Mesenchymal stem cell (in vitro differentiated cells and primary cell): ENCODE results near the gene LIPE.
A peak's percentile ranks its signal among the peaks of the same experiment; 100 is the strongest.

Experiments used
- DNase-seq: peaks from one replicate; pipeline ENCODE4 v3.0.0-alpha.2; 2013
- H2AFZ ChIP-seq: one replicate; pipeline ENCODE4 v1.6.1; 2013; ENCODE audit warnings: low read depth, mild to moderate bottlenecking, control low read depth, inconsistent platforms, low read length, moderate library complexity
- H2AK5ac ChIP-seq: 2 replicates; pipeline ENCODE4 v1.6.1; 2013; ENCODE audit warnings: low read length, moderate library complexity, mild to moderate bottlenecking, inconsistent platforms; ENCODE audit not compliant: severe bottlenecking
- H2BK120ac ChIP-seq: one replicate; pipeline ENCODE4 v1.6.1; 2013; ENCODE audit warnings: low read depth, mild to moderate bottlenecking, inconsistent platforms, low read length, moderate library complexity
- H2BK12ac ChIP-seq, 2 experiments: one replicate each; pipeline ENCODE4 v1.6.1; 2013; ENCODE audit warnings: inconsistent platforms in 2 of 2, low read length in 2 of 2, mild to moderate bottlenecking in 2 of 2, moderate library complexity in 2 of 2, control low read depth in 1 of 2
- H2BK15ac ChIP-seq: one replicate; pipeline ENCODE4 v1.6.1; 2013; ENCODE audit warnings: mild to moderate bottlenecking, low read depth, inconsistent platforms; ENCODE audit not compliant: poor library complexity, severe bottlenecking
- H2BK5ac ChIP-seq: 2 replicates; pipeline ENCODE4 v1.6.1; 2013; ENCODE audit warnings: low read depth, mild to moderate bottlenecking, low read length, control low read depth, inconsistent platforms; ENCODE audit not compliant: poor library complexity, severe bottlenecking
- H3K14ac ChIP-seq, 2 experiments: one replicate each; pipeline ENCODE4 v1.6.1; 2013; ENCODE audit warnings: inconsistent platforms in 2 of 2, low read length in 2 of 2, control low read depth in 1 of 2, mild to moderate bottlenecking in 1 of 2, moderate library complexity in 1 of 2
- H3K18ac ChIP-seq, 2 experiments: one replicate each; pipeline ENCODE4 v1.6.1; 2013; ENCODE audit warnings: inconsistent platforms in 2 of 2, low read length in 2 of 2, control low read depth in 1 of 2, low read depth in 1 of 2, mild to moderate bottlenecking in 1 of 2
- H3K23ac ChIP-seq, 2 experiments: one replicate each; pipeline ENCODE4 v1.6.1; 2013; ENCODE audit warnings: inconsistent platforms in 2 of 2, low read length in 2 of 2, mild to moderate bottlenecking in 2 of 2, moderate library complexity in 2 of 2, control low read depth in 1 of 2
- H3K27ac ChIP-seq: 2 replicates; pipeline ENCODE4 v1.5.1; 2013; ENCODE audit warnings: mild to moderate bottlenecking, moderate library complexity, low read length, control low read depth, inconsistent platforms; ENCODE audit not compliant: poor library complexity, severe bottlenecking
- H3K27me3 ChIP-seq, 2 experiments: 2 replicates each; pipeline versions ENCODE4 v1.6.1 to v1.7.0; 2013; ENCODE audit warnings: low read length in 2 of 2, mild to moderate bottlenecking in 2 of 2, moderate library complexity in 2 of 2, control low read depth in 1 of 2, inconsistent platforms in 1 of 2; ENCODE audit not compliant: control insufficient read depth in 1 of 2, insufficient read depth in 1 of 2
- H3K36me3 ChIP-seq, 2 experiments: 2 replicates each; pipeline versions ENCODE4 v1.6.1 to v1.7.0; 2013; ENCODE audit warnings: low read length in 2 of 2, control low read depth in 1 of 2, inconsistent platforms in 1 of 2, low read depth in 1 of 2, mild to moderate bottlenecking in 1 of 2; ENCODE audit not compliant: insufficient read depth in 2 of 2, control insufficient read depth in 1 of 2
- H3K4ac ChIP-seq, 2 experiments: one replicate each; pipeline ENCODE4 v1.6.1; 2013; ENCODE audit warnings: inconsistent platforms in 2 of 2, low read length in 2 of 2, mild to moderate bottlenecking in 2 of 2, moderate library complexity in 2 of 2, control low read depth in 1 of 2, low read depth in 1 of 2
- H3K4me1 ChIP-seq: 2 replicates; pipeline ENCODE4 v1.6.1; 2013; ENCODE audit warnings: low read depth, low read length, control low read depth; ENCODE audit not compliant: control insufficient read depth, insufficient read depth
- H3K4me2 ChIP-seq: 2 replicates; pipeline ENCODE4 v1.6.1; 2013; ENCODE audit warnings: low read length, mild to moderate bottlenecking, inconsistent platforms; ENCODE audit not compliant: poor library complexity, severe bottlenecking
- H3K4me3 ChIP-seq, 2 experiments: 2 replicates each; pipeline versions ENCODE4 v1.5.1 to v1.7.0; 2013; ENCODE audit warnings: low read length in 2 of 2, mild to moderate bottlenecking in 2 of 2, control low read depth in 1 of 2, low read depth in 1 of 2; ENCODE audit not compliant: insufficient read depth in 1 of 2
- H3K79me1 ChIP-seq: replicated peaks from 2 replicates; pipeline ENCODE4 v1.6.1; 2013; ENCODE audit warnings: mild to moderate bottlenecking, control low read depth, low read length, inconsistent platforms; ENCODE audit not compliant: poor library complexity, severe bottlenecking
- H3K9ac ChIP-seq: 2 replicates; pipeline ENCODE4 v1.7.0; 2013; ENCODE audit warnings: mild to moderate bottlenecking, low read length, moderate library complexity
- H3K9me3 ChIP-seq: 2 replicates; pipeline ENCODE4 v1.7.0; 2013; ENCODE audit warnings: mild to moderate bottlenecking, low read length; ENCODE audit not compliant: control insufficient read depth
- H4K8ac ChIP-seq: one replicate; pipeline ENCODE4 v1.6.1; 2013; ENCODE audit warnings: inconsistent platforms, mild to moderate bottlenecking, low read length, moderate library complexity
- H4K91ac ChIP-seq: one replicate; pipeline ENCODE4 v1.6.1; 2013; ENCODE audit warnings: mild to moderate bottlenecking, low read length, inconsistent platforms
- WGBS: methylation state at CpG from one replicate; pipeline ENCODE4 v1.1.7; 2013; ENCODE audit warnings: mixed read lengths; 5-methylcytosine and 5-hydroxymethylcytosine counted together

Gene LIPE

DNA sequence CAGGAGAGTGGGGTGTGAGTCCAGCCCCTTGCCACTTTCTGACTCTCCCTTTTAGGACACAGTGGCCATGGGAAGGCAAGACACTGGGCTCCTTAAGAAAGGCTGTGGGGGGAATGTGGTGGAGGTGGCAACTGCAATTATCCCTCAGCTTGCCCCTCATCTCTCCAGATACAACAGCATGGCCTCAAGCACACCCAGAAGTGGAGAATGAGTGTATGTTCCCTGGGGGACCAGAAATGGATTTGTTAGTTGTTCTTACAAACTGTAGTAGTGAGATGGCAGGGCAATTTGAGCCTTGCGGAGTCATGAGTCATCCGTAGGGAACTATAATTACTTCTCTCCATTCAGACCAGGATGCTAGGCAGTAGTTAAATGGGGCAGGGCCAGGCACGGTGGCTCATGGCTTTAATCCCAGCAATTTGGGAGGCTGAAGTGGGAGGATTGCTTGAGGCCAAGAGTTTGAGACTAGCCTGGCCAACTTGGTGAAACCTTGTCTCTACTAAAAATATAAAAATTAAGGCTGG lies 41.1 kb upstream of the LIPE start:
- no peak overlapping the region for H3K14ac ChIP-seq
- H2BK15ac ChIP-seq = no peak overlapping the region
- peak; percentile 58 for DNase-seq
- no peak overlapping the region for H3K4me2 ChIP-seq
- no peak overlapping the region for H2BK5ac ChIP-seq
- no peak overlapping the region for H3K18ac ChIP-seq
- H3K79me1 ChIP-seq = no peaks in the 10 kb centered on the region
- H3K36me3 ChIP-seq = no peaks in the 10 kb centered on the region
- H3K27me3 ChIP-seq = peaks cover 13 to 62% of the 10 kb centered on the region in 2 experiments
- no peak overlapping the region for H2AK5ac ChIP-seq
- no peak overlapping the region for H3K27ac ChIP-seq
- no peak overlapping the region for H4K8ac ChIP-seq
- no peak overlapping the region for H4K91ac ChIP-seq
- H3K4ac ChIP-seq = no peak overlapping the region
- H3K23ac ChIP-seq = no peak overlapping the region
- no peaks in the 10 kb centered on the region for H3K9me3 ChIP-seq
- 7% methylated on average over 3 of the region's 3 CpGs for WGBS
- no peak overlapping the region for H2BK120ac ChIP-seq
- no peak overlapping the region for H3K9ac ChIP-seq
- H3K4me1 ChIP-seq = peaks cover 2% of the 10 kb centered on the region
- H2AFZ ChIP-seq = no peak overlapping the region
- no peak overlapping the region for H2BK12ac ChIP-seq
- H3K4me3 ChIP-seq = no peak overlapping the region

DNA sequence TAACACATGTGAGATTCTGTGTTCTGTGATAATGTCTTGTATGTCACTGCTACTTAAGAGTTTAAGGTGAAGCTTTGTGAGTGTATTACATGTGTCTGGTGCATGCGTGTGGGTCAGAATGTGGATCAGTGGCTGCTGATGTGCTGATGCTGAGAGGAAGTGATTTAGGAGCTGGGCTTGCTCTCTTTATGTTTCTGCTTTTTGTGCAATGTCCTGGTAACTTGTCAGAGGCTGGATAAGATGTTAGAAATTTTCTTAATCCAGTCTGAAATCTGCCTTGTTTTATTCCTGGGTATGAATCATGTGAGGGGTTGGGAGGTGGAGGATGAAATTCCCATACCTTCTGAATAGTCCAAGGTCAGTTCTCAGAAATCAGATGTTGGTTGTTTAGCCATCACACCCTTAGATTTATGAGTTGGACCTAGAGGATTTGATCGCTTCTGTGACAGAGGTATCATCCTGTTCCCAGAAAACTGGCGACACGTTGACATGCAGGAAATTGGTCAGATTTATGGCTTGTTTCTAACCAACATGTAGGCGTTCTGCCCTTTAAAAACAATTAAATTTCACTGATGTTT lies 40.1 kb upstream of the LIPE start:
- H2BK15ac ChIP-seq = no peak overlapping the region
- no peak overlapping the region for H3K4me3 ChIP-seq
- H3K27ac ChIP-seq = no peak overlapping the region
- DNase-seq = peak; percentile 7
- H2BK5ac ChIP-seq = no peak overlapping the region
- no peaks in the 10 kb centered on the region for H3K79me1 ChIP-seq
- whole genome bisulfite sequencing = 32% methylated on average over 5 of the region's 5 CpGs
- no peak overlapping the region for H3K18ac ChIP-seq
- peaks cover 2% of the 10 kb centered on the region for H3K4me1 ChIP-seq
- H3K14ac ChIP-seq = no peak overlapping the region
- no peak overlapping the region for H2AK5ac ChIP-seq
- H2BK12ac ChIP-seq = no peak overlapping the region
- no peak overlapping the region for H3K4me2 ChIP-seq
- H2AFZ ChIP-seq = no peak overlapping the region
- no peak overlapping the region for H2BK120ac ChIP-seq
- H4K8ac ChIP-seq = no peak overlapping the region
- H3K36me3 ChIP-seq = no peaks in the 10 kb centered on the region
- H3K27me3 ChIP-seq = peaks cover 13 to 61% of the 10 kb centered on the region in 2 experiments
- H3K9ac ChIP-seq = no peak overlapping the region
- H4K91ac ChIP-seq = no peak overlapping the region
- H3K23ac ChIP-seq = no peak overlapping the region
- no peaks in the 10 kb centered on the region for H3K9me3 ChIP-seq
- no peak overlapping the region for H3K4ac ChIP-seq

DNA sequence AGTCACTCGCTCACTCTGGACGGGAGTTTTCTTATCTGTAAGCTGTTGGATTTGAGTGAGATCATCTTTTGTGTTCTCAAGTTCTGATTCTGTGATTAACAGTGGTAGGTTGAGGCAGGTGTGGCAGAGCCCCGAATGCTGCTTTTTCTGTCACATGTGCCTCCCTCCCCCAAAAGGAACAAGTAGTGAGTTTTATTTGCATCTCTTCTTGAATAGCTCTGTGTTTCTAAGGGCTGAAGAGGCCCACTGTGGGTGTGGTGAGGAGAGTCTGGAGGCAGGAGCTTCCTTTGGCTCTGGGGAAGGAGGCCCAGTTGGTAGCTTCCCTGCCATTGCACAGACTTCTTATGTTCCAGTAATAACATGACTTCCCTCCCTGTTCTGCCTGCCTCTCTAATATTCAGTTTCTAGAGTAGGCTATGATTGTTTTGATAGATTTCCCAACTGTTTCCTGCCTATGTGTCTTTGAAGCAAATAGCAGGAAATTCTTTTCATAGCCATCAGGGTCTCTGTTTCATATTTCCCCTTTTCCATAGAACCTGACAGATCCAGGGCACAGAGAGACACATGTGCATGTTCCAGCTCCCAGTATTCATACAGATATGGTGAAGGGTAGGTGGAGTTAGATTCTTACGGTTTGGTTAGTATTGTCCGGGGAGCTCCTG lies 39.5 kb upstream of the LIPE start:
- H3K27ac ChIP-seq = no peak overlapping the region
- H3K23ac ChIP-seq = no peak overlapping the region
- no peak overlapping the region for H3K4me3 ChIP-seq
- H4K8ac ChIP-seq = no peak overlapping the region
- H4K91ac ChIP-seq = no peak overlapping the region
- no peak overlapping the region for H2AK5ac ChIP-seq
- no peak overlapping the region for H2BK5ac ChIP-seq
- 85% methylated on average over 4 of the region's 5 CpGs for WGBS
- DNase-seq = no peak
- H3K9ac ChIP-seq = no peak overlapping the region
- no peaks in the 10 kb centered on the region for H3K9me3 ChIP-seq
- H3K79me1 ChIP-seq = no peaks in the 10 kb centered on the region
- no peak overlapping the region for H3K18ac ChIP-seq
- no peak overlapping the region for H2BK15ac ChIP-seq
- H3K4ac ChIP-seq = no peak overlapping the region
- no peak overlapping the region for H2BK12ac ChIP-seq
- H3K36me3 ChIP-seq = no peaks in the 10 kb centered on the region
- H3K14ac ChIP-seq = no peak overlapping the region
- peaks cover 11 to 61% of the 10 kb centered on the region in 2 experiments for H3K27me3 ChIP-seq
- no peak overlapping the region for H2BK120ac ChIP-seq
- H3K4me2 ChIP-seq = no peak overlapping the region
- no peak overlapping the region for H2AFZ ChIP-seq
- peaks cover 2% of the 10 kb centered on the region for H3K4me1 ChIP-seq

DNA sequence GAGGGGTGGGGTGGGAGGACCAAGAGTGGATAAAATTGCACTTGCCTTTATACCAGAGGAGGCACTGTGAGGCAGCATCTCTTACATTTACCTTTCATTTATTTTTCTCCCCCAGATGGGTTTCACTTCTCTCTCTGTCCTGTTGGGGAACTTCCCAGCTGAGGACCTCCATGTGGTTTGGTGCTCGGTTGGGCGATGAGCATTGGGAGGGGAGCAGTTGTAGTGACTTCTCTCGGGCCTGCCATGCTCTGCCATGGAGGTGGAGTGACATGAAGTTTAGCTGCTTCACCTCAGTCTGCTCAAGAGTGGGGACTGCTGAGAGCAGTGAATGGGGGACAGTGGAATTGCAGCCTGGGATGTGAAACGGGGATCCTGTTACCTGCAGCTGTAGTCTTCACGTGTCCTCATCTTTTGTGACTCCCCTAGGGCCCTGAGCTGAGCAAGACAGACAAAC lies 38.7 kb upstream of the LIPE start:
- no peak overlapping the region for H3K4me3 ChIP-seq
- H2BK15ac ChIP-seq = no peak overlapping the region
- peak overlapping the region; percentile 63 for H4K91ac ChIP-seq
- H2BK120ac ChIP-seq = no peak overlapping the region
- no peaks in the 10 kb centered on the region for H3K79me1 ChIP-seq
- H2BK5ac ChIP-seq = no peak overlapping the region
- no peaks in the 10 kb centered on the region for H3K36me3 ChIP-seq
- H3K9me3 ChIP-seq = no peaks in the 10 kb centered on the region
- WGBS = 81% methylated on average over 5 of the region's 5 CpGs
- H3K4ac ChIP-seq = no peak overlapping the region
- H3K18ac ChIP-seq = no peak overlapping the region
- no peak overlapping the region for H2AK5ac ChIP-seq
- no peak overlapping the region for H3K9ac ChIP-seq
- no peak overlapping the region for H3K14ac ChIP-seq
- no peak overlapping the region for H3K23ac ChIP-seq
- no peak overlapping the region for H2BK12ac ChIP-seq
- H3K4me1 ChIP-seq = peaks cover 2% of the 10 kb centered on the region
- H3K27me3 ChIP-seq = peaks cover 6 to 59% of the 10 kb centered on the region in 2 experiments
- H3K4me2 ChIP-seq = no peak overlapping the region
- H4K8ac ChIP-seq = no peak overlapping the region
- no peak for DNase-seq
- H2AFZ ChIP-seq = no peak overlapping the region
- no peak overlapping the region for H3K27ac ChIP-seq
